ENCODE results near the gene LCN1. TPM values are rescaled to one million over a fixed set of nuclear protein-coding genes. Genes with fewer than 3 reads are reported as not detected.

LCN1 gene
- total RNA-seq, 1 experiment from 2014 or later: not detected

DNA sequence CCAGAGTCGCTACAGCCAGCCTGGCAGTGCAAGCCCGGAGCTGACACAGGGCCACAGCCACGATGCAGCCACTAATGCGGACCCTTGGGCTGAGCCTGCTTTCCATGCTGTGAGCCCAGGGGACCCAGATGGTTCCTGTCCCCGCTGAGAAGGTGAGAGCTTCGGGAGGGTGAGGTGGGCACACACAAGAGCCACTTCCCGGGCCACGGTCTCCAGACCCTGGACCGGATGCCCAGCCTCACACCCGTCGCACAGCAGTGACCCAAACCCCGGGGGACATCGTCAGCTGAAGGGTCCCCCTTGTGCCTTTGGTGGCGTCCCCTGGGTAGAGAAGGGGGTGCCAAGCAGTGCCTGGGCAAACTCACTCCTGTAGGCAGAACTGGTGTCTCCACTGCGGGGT lies 53.7 kb downstream of the LCN1 start:
- Mint-ChIP-seq H3K9me3 (ENCODE audit: unreplicated experiment) (no peaks in the 10 kb centered on the region), H3K27ac (ENCODE audit: low read depth, unreplicated experiment) (no peak overlapping the region), H3K36me3 (ENCODE audit: insufficient read depth, unreplicated experiment) (no peaks in the 10 kb centered on the region), H3K4me3 (ENCODE audit: unreplicated experiment) (no peak overlapping the region), H3K4me1 (ENCODE audit: insufficient read depth, unreplicated experiment) (no peaks in the 10 kb centered on the region), H3K27me3 (ENCODE audit: insufficient read depth, unreplicated experiment) (no peaks in the 10 kb centered on the region)
- BruUV-seq (replicated peaks): no TSS peak
- POLR2A ChIA-PET: no interaction called here
- DNase-seq (ENCODE audit: unreplicated experiment): no peak
- CTCF ChIA-PET: interaction anchor here (0.6 kb wide), 2 partner anchors 49 to 729 kb away, joined by 3 read pairs; no protein-coding TSS in a partner anchor
- TF ChIP-seq, protein P1, sequence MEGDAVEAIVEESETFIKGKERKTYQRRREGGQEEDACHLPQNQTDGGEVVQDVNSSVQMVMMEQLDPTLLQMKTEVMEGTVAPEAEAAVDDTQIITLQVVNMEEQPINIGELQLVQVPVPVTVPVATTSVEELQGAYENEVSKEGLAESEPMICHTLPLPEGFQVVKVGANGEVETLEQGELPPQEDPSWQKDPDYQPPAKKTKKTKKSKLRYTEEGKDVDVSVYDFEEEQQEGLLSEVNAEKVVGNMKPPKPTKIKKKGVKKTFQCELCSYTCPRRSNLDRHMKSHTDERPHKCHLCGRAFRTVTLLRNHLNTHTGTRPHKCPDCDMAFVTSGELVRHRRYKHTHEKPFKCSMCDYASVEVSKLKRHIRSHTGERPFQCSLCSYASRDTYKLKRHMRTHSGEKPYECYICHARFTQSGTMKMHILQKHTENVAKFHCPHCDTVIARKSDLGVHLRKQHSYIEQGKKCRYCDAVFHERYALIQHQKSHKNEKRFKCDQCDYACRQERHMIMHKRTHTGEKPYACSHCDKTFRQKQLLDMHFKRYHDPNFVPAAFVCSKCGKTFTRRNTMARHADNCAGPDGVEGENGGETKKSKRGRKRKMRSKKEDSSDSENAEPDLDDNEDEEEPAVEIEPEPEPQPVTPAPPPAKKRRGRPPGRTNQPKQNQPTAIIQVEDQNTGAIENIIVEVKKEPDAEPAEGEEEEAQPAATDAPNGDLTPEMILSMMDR (IDR thresholded peaks at IDR 0.05; ENCODE audit: unreplicated experiment): no peak
- intact Hi-C loops (cut with micrococcal nuclease): no loop called here

Other genes with a start within 250 kb of the LCN1 start
- gene PPP1R26, start 41.7 kb upstream of the LCN1 start, total RNA-seq (2022): 19.1 and 21.7 TPM in 2 replicates
- gene MRPS2, start 20.8 kb upstream of the LCN1 start, total RNA-seq (2022): 35.4 and 45.8 TPM in 2 replicates
- gene OBP2A, start 24.7 kb downstream of the LCN1 start, total RNA-seq (2022): not detected in 2 replicates
- gene PAEP, start 40.3 kb downstream of the LCN1 start, total RNA-seq (2022): not detected in 2 replicates
- not detected in 2 replicates for gene GLT6D1, start 118.1 kb downstream of the LCN1 start, total RNA-seq (2022)
- not detected in 2 replicates for gene LCN9, start 141.9 kb downstream of the LCN1 start, total RNA-seq (2022)
- gene SOHLH1, start 178.0 kb downstream of the LCN1 start, total RNA-seq (2022): not detected in 2 replicates
- gene KCNT1, start 180.7 kb downstream of the LCN1 start, total RNA-seq (2022): not detected in 2 replicates

Measured in MCF 10A (cell line).